ENCODE results near the gene VWC2L.

The VWC2L gene

GRCh38 chr2:214536625-214537024 is 125.8 kb downstream of the VWC2L start:
- DNase-seq (ENCODE audit: low read depth in 2 of 2) = no peak

GRCh38 chr2:214537929-214538328 is 127.1 kb downstream of the VWC2L start:
- no peak for DNase-seq (ENCODE audit: low read depth in 2 of 2)

- DNase-seq (ENCODE audit: low read depth in 2 of 2) = no peak
Measured at GRCh38 chr2:214542295-214542694, 131.4 kb downstream of the VWC2L start.

- DNase-seq (ENCODE audit: low read depth in 2 of 2) = no peak
Measured at GRCh38 chr2:214542866-214543265, 132.0 kb downstream of the VWC2L start.

GRCh38 chr2:214543386-214543955 is 132.6 kb downstream of the VWC2L start:
- no peak for DNase-seq (ENCODE audit: low read depth in 2 of 2)

- no peak for DNase-seq (ENCODE audit: low read depth in 2 of 2)
Measured at GRCh38 chr2:214545898-214546542, 135.2 kb downstream of the VWC2L start.

- DNase-seq (ENCODE audit: low read depth in 2 of 2) = no peak
Measured at GRCh38 chr2:214547931-214548330, 137.1 kb downstream of the VWC2L start.

- DNase-seq (ENCODE audit: low read depth in 2 of 2) = no peak
Measured at GRCh38 chr2:214549946-214550345, 139.1 kb downstream of the VWC2L start.

GRCh38 chr2:214550786-214551185 is 139.9 kb downstream of the VWC2L start:
- DNase-seq (ENCODE audit: low read depth in 2 of 2) = no peak

GRCh38 chr2:214557884-214558283 is 147.0 kb downstream of the VWC2L start:
- DNase-seq (ENCODE audit: low read depth in 2 of 2) = no peak

- no peak for DNase-seq (ENCODE audit: low read depth in 2 of 2)
Measured at GRCh38 chr2:214558341-214558740, 147.5 kb downstream of the VWC2L start.

- no peak for DNase-seq (ENCODE audit: low read depth in 2 of 2)
Measured at GRCh38 chr2:214560176-214560575, 149.3 kb downstream of the VWC2L start.

GRCh38 chr2:214560618-214561190 is 149.8 kb downstream of the VWC2L start:
- DNase-seq (ENCODE audit: low read depth in 2 of 2) = no peak

GRCh38 chr2:214565246-214565645 is 154.4 kb downstream of the VWC2L start:
- DNase-seq (ENCODE audit: low read depth in 2 of 2) = no peak

- no peak for DNase-seq (ENCODE audit: low read depth in 2 of 2)
Measured at GRCh38 chr2:214566457-214566856, 155.6 kb downstream of the VWC2L start.

GRCh38 chr2:214569419-214570035 is 158.7 kb downstream of the VWC2L start:
- DNase-seq (ENCODE audit: low read depth in 2 of 2) = no peak

- DNase-seq (ENCODE audit: low read depth in 2 of 2) = no peak
Measured at GRCh38 chr2:214574084-214574781, 163.4 kb downstream of the VWC2L start.

GRCh38 chr2:214575030-214575429 is 164.2 kb downstream of the VWC2L start:
- DNase-seq (ENCODE audit: low read depth in 2 of 2) = no peak

- no peak for DNase-seq (ENCODE audit: low read depth in 2 of 2)
Measured at GRCh38 chr2:214575465-214575864, 164.6 kb downstream of the VWC2L start.

- no peak for DNase-seq (ENCODE audit: low read depth in 2 of 2)
Measured at GRCh38 chr2:214577769-214578168, 166.9 kb downstream of the VWC2L start.

GRCh38 chr2:214578442-214578841 is 167.6 kb downstream of the VWC2L start:
- DNase-seq (ENCODE audit: low read depth in 2 of 2) = no peak

- no peak for DNase-seq (ENCODE audit: low read depth in 2 of 2)
Measured at GRCh38 chr2:214579035-214579434, 168.2 kb downstream of the VWC2L start.

All from activated CD4-positive, alpha-beta T cell treated with anti-CD3 and anti-CD28 coated beads for 24 hours (primary cell).